ENCODE data around the gene CCDC152.
"Not testable (repeated sequence)": the region's sequence is repeated elsewhere in the genome, so short reads cannot be mapped to it uniquely, and the experiment has no call there.

The CCDC152 gene

DNA sequence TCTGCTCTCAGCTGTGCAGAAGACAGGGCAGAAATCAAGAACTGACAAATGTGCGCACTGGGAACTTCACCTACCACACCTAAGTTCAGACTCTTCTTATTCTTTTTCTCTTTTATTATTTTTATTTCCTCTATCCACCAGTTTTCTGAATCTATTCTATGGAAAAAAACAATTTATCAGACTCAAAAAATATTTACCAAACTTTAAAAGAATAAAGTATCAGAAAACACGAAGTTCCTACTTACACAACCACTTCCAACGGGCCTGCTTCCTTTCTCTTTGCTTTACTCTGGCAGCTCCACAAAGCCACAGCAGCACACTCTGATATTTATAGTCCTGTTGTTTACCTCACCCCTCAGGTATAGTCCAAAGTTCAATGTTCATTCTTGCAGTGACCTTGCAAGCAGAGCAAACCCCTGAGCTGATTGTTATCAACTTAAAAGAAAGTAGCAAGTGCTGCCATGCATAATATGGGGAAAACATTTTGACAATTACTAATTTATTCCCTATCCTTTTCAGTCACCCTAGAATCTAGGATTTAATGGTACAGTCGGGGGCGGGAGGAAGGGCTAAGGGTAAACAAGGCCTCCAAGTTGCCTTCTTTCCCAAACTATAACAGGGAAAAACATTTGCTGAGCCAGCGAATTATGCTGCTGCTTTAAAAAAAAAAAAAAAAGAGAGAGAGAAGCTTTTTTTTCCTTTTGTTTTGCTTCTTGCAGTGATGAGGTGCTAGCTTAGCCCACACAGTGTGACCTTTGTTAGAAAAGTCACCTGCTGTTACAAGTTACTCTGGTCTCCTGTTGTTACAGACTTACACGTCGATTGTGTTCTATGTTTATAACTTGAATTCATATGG is 55.2 kb downstream of the CCDC152 start, which contains the start of gene SELENOP:
Gene SELENOP, minus strand, starts transcription at position 302 of the 856 bp plus-strand sequence. CDS start 3,539 bp downstream, outside the sequence.
- in situ Hi-C loops (cut with MboI; ENCODE audit: low sequenced_read_pairs): no loop called here

DNA sequence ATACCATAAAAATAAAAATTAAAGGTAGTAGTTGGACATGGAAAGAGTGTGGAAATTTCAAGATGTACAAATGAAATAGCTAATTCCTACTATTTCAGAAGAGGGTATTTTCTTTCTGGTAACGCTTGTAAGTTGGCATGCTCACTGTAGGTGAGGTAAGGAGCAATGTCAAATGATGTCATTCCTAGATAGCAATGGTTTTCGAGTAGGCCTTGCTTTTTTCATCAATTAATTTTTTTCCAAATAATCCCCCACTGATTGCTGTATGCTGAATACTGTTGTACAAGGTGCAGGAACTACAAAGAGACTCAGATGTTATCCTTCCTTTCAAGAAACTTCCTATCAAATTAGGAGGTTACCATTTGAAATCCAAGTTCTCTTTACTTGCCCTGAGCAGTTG is 56.0 kb downstream of the CCDC152 start:
- in situ Hi-C loops (cut with MboI; ENCODE audit: low sequenced_read_pairs): no loop called here

DNA sequence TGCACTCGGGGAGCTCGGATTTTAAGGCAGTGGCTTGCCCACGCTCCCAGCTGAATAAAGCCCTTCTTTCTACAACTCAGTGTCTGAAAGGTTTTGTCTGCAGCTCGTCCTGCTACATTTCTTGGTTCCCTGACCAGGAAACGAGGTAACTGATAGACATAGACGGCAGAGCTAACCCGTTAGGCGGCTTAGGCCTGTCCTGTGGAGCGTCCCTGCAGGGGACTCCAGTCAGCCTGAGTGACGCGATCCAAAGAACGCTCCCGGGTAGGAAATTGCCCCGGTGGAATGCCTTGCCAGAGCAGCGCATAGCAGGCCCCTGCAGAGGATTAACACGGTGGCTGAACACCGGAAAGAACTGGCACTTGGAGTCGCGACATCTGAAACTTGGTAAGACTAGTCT is 56.9 kb downstream of the CCDC152 start:
- in situ Hi-C loops (cut with MboI; ENCODE audit: low sequenced_read_pairs): no loop called here

DNA sequence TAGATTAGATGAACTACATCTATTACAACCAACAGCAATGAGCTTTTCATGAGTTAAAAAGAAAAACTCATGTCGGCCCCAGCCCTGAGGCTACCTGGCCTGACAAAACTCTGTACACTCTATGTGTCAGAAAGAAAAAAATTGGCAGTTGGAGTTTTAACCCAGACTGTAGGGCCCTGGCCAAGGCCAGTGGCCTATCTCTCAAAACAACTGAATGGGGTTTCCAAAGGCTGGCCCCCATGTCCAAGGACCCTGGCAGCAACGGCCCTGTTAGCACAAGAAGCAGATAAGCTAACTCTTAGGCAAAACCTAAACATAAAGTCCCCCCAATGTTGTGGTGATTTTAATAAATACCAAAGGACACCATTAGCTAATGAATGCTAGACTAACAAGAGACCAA is 59.9 kb downstream of the CCDC152 start:
- in situ Hi-C loops (cut with MboI; ENCODE audit: low sequenced_read_pairs): not testable (repeated sequence)

DNA sequence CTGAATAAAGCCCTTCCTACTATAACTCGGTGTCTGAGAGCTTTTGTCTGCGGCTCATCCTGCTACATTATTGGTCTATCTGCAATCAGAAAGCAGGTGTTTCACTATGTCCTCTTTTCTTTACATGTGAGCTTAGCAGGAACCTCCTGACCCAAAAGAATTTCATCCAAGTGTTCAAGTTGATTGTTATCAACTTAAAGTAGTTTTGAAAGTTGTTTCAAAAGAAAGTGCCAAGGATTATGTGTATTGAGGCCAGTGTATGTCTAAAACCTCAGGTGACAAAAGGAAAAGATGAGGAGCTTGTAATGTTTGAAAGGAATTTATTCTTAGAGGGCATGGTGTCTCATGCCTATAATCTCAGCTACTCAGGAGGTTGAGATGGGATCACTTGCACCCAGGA is 63.1 kb downstream of the CCDC152 start:
- in situ Hi-C loops (cut with MboI; ENCODE audit: low sequenced_read_pairs): no loop called here

DNA sequence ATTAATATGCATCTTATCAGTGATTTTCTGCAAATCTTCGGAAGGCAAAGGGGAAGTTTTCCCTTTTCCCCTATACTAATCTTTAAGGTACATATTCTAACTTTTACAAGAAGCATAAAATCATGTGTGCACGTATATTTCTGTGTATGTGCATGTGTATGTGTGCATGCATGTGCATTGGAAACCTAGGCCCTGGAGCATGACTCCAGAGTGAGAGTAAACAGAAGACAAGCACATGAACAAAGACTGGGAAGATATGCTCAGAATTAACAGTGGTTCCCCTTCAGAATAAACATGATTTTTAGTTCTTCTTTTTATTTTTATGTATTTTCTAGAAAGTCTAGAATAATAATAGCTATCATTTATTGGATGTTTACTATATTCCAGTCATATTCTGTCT is 65.9 kb downstream of the CCDC152 start:
- in situ Hi-C loops (cut with MboI; ENCODE audit: low sequenced_read_pairs): no loop called here

DNA sequence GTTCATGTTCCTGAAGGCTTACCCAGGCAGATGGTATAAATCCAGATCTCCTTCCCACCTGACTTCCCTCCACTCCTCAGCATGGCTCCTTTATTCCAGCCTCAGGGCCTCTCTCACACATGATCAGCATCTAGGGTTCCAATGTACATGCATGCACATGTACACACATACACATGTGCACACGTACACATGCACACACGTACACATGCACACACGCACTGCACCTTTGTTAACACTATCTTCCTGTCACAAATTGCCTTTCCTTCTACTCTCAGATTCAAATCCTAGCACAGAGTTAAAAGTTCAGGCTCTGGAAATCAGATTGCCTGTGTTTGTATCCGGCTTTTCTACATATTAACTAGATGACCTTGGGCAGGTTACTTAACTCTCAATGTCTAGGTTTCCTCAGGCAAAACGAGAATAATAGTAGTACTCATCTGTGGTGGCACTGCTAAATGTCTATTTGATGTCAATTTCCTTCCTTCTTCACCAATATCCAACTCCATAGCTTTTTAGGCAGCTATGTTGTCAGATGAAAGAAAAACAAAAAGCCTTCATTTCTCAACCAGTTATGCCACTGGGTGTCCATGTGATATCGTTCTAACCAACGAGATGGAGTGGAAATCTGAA is 67.8 kb downstream of the CCDC152 start:
- in situ Hi-C loops (cut with MboI; ENCODE audit: low sequenced_read_pairs): no loop called here

DNA sequence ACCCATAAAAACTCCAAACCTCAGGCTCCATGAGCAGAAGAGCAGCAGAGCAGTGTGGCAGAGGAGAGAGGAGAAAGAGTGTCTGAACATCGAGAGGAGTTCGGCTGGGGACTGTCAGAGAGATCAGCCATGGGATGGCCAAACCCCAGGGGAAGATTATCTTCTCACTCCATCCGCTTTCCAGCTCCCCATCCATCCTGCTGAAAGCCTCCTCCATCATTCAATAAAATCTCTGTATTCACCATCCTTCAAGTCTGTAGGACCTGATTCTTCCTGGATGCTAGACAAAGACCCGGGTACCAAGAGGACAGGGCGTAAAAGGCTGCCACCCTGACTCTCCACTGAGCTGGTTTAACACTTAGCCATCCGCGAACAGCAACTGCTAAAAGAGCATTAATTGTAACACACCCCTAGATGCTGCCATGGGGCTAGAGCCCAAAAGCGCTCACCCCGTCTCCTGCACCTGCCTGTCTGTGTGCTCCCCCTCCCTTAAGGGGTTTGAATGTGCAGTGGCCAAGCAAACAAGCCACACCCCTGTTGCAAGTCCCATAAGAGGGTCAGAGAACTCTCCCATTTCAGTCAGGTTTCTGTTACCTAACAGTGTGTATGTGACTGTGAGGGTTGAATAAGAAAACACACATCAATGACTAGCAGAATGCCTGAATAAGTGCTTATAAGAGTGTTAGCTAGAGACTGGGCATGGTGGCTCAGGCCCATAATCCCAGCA is 69.0 kb downstream of the CCDC152 start:
- in situ Hi-C loops (cut with MboI; ENCODE audit: low sequenced_read_pairs): no loop called here

DNA sequence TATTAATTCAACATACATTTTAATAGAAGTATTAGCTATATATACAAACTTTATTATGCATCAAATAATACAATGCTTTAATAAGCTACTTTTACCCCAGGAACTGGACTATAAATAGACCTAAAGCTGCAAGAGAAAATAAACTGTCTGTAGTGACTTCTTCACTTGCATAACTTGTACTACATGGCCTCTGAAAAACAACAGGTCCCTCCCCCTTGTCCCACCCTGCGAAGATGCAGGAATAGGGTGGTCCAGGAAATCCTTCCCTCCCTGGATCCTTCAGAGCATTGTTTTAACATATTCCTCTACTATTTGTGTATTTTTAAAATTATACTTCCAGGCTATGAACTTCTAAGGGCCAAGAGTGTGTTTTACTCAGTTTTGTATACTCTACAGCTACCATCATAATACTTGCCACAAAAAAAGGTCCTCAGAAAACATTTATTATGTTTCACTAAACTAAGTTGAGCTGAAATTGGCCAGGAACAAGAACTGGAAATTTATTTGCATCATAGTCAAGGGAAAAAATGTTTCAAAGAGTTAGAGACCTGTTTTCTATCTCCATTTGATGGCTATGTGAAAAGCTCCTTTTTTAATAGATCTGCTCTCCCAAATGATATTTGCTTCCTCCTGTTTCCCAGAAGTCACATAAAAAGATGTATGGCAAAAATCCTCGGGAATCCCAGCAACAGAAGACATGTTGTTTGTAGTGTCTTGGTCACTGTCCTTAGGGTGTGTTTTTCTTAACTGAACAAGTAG is 70.3 kb downstream of the CCDC152 start:
- in situ Hi-C loops (cut with MboI; ENCODE audit: low sequenced_read_pairs): no loop called here

DNA sequence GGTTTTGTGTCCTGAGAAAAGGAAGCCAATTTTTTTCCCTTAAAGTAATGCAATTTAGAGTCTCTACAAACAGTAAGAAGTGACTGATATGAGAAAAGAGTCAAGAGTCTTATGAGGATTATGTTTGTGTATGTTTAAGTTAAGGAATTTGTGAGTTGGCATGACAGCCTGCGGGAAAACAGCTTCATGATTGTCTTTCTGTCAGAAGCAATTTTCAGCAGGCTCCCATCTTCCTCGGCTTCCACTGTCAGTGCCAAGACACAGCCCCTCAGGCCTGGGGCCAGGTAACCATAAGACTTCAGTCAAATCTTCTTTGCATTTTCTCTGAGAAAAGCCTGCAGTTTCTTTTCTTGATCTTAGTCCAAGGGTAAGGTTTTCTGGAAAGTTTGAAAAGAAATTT is 72.1 kb downstream of the CCDC152 start:
- in situ Hi-C loops (cut with MboI; ENCODE audit: low sequenced_read_pairs): no loop called here

DNA sequence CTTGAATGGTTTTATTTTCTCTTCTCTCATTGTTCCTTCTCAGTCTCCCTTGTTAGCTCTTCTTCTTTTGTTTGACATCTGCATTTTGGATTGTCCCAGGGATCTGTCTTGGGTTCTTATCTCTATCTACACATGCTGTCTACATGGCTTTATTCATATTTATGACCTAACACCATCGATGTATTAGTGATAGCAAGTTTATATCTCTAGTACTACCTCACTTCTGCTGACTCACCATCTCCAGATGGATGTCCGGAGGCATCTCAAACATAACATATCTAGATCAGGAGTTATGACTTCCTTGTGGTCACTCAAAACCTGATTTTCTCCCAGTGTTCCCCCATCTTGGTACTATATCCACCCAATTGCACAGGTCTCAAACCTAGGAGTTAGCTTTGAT is 74.3 kb downstream of the CCDC152 start:
- in situ Hi-C loops (cut with MboI; ENCODE audit: low sequenced_read_pairs): no loop called here

DNA sequence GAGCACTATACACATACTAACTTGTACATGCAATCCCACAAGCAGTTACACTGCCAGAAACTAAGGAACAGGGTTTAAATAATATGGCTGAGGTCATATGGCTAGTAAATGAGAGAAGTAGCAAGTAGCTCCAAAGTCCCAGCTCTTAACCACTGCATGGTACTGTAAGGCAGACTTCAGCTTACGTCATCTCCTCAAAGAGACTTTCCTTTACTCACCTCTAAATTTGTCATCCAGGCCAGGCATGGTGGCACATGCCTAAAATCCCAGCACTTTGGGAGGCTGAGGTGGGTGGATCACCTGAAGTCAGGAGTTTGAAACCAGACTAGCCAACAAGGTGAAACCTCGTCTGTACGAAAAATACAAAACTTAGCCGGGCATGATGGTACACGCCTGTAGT is 75.4 kb downstream of the CCDC152 start:
- in situ Hi-C loops (cut with MboI; ENCODE audit: low sequenced_read_pairs): no loop called here

DNA sequence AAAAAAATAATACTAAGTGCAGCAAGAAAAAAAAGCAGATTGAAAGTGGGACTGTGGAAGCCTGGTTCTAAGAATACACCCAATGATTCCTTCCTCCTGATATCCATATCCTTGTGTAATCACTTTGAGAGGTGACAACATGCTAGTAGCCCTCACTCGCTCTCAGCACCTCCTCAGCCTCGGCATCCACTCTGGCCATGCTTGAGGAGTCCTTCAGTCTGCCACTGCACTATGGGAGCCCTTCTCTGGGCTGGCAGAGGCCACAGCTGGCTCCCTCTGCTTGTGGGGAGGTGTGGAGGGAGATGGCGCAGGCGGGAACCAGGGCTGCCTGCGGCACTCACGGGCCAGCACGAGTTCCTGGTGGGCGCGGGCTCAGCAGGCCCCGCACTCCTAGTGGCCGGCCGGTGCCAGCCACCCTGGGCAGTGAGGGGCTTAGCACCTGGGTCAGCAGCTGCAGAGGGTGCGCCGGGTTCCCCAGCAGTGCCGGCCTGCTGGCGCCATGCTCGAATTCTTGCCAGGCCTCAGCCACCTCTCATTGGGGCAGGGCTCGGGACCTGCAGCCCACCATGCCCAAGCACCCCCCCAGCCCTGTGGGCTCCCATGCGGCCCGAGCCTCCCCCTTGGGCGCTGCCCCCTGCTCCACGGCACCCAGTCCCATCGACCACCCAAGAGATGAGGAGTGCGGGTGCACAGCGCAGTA is 79.6 kb downstream of the CCDC152 start:
- in situ Hi-C loops (cut with MboI; ENCODE audit: low sequenced_read_pairs): no loop called here

DNA sequence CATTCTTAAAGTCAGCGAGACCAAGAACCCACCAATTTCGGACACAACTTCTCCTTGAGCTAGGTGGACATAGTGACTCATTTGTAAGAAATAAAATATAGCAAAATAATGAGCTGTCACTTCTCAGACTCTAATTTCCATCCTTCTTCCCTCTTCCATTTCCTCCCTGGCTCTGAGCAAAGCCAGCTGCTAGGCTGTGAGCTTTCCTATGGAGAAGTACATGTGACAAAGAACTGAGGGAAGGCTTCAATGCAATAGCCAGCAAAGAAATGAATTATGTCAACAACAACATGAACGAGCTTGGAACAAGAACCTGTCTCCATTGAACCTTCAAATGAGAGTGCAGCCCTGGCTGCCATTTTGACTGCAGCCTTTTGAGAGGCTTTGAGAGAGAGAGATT is 81.0 kb downstream of the CCDC152 start:
- in situ Hi-C loops (cut with MboI; ENCODE audit: low sequenced_read_pairs): no loop called here

DNA sequence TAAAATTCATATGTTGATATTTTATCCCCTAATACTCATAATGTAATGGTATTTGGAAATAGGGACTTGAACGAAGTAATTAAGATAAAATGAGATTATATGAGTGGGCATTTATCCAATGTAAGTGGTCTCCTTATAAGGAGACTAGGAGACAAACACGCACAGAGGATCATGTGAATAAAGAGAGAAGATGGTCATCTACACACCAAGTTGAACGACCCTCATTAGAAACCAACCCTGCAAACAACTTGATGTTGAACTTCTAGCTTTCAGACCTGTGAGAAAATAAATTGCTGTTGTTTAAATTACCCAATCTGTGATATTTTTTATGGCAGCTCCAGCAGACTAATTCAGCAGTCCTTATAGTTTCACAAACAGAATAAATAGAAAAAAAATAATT is 82.6 kb downstream of the CCDC152 start:
- in situ Hi-C loops (cut with MboI; ENCODE audit: low sequenced_read_pairs): no loop called here

DNA sequence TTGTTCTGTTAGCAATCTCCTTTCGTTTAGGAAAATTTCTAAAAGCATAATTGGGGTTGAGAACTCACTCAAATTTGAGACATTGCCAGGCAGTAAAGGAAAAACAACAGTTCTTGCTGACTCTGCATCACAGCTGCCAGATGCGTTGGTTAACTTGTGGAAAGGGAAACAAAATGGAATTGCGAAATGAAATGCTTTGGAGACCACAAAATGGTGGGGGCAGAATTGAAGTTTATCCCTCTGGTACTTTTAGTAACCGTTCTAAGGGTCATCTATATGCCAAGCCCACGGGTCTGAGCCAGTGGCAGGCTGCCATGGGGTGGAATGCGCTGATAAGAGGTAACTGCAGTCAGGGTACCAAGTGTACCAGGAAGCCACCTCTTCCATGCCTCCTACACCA is 83.7 kb downstream of the CCDC152 start:
- in situ Hi-C loops (cut with MboI; ENCODE audit: low sequenced_read_pairs): no loop called here

DNA sequence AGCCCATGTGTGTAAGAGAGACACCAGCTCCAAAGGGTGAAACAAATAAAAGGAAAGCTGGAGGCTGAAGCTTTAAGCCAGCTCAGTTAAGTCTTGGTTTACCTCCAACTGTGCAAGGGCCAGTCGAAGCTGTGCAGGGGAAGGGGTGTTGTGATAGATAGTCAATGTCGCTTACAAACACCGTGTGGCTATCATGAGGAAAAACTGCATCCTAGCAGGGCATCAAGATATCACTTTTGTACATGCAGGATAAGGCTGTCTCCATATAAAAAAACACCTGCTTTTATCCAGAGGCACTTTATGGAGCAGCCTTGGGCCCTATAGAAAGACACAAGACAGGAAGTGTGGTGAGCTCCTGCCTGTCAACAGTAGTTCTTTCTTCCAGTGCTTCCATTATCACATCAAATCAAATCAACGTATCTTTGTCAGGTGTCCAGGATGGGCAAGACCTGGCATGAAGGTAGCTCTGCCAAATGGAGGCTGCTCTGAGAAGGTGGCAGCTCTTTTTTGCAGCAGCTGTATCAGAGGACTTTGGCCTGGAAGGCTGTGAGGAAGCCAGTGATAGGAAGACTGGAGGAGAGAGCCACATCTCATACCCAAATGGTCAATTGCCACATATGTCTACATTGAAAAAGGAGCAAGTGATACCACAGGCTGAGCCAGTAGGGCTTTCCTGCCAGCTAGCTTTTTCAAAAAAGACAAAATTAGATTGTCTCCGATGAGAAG is 84.4 kb downstream of the CCDC152 start:
- in situ Hi-C loops (cut with MboI; ENCODE audit: low sequenced_read_pairs): no loop called here

DNA sequence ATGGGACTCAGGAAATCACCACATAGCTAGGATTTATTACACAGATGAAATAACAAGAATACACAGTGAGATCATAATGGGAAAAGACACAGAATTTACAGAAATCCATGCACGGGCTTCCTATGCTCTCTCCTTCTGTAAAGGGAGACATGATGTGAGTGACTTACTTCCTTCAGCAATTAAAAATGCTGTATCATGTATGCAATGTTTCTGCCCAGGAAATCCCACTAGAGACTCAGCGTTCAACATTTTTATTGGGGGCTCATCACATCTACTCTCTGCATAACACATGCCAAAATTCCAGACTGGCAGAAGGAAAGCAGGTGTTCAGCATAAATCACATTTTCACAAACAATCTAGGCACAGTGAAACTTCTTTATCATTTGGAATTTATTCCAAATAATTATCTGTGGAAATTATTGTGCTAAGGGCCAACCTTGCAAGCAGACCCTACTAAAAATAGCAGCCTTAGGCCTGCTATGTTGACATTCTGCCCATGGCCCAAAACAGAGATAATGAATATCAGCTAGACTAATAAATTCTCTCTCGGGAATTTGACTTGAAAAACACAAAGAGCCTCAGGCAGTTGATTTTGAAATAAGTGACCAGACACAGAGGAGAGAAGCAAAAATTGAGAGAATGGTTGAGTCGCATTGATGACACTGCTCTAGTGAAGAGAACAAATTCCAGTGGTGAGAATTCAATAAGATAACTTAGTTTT is 86.5 kb downstream of the CCDC152 start:
- in situ Hi-C loops (cut with MboI; ENCODE audit: low sequenced_read_pairs): no loop called here

DNA sequence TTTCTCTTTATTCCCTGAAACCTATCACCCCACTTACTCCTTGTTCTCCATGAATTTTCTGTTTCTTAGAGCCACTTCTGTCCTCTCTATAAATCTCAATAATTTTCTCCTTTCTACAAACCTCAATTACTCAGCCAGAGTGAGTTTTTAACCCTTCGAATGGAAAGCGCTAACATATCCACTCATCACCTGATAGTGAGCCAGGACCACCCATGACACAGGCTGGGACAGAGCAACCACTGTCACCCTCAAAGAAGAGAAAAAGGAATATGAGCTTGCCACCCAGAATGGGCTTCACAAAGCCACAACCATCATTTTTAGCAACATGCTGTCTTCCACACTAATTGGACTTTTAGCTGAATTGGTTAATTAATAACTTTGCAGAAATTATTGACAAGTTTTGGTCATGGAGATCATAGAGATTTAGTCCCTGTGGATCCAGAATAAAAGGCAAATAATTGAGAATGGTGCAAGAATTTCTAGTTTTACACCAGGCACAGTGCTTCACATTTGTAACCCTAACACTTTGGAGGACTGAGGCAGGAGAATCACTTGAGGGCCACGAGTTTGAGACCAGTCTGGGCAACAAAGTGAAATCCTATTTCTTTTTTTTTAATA is 87.2 kb downstream of the CCDC152 start:
- in situ Hi-C loops (cut with MboI; ENCODE audit: low sequenced_read_pairs): no loop called here
